A172 (cell line): Measurements from ENCODE around the gene ADARB2. TPM values are rescaled to one million over a fixed set of nuclear protein-coding genes. Genes with fewer than 3 reads are reported as not detected.

Experiments used
- DNase-seq: peaks from one replicate; pipeline ENCODE4 v3.0.0-alpha.2; 2015; ENCODE audit warnings: low spot score
- total RNA-seq: library from RNA; depleted of rRNA; stranded (reverse); fragments of >200 nt; shearing (Covaris generic); gene quantifications from 2 replicates; pipeline ENCODE4 v1.2.3, GENCODE V29; 2014

Gene ADARB2
- total RNA-seq, 1 experiment from 2014 or later: 1.2 TPM

- DNase-seq: no peak
These were observed 526.7 kb downstream of the ADARB2 start for GRCh38 chr10:1210667-1211066.

- DNase-seq: no peak
These were observed 527.9 kb downstream of the ADARB2 start for GRCh38 chr10:1209355-1209979.

GRCh38 chr10:1208366-1209311, 528.7 kb downstream of the ADARB2 start:
- no peak for DNase-seq

GRCh38 chr10:1206601-1207000, 530.7 kb downstream of the ADARB2 start:
- DNase-seq: no peak

GRCh38 chr10:1206101-1206500, 531.2 kb downstream of the ADARB2 start:
- no peak for DNase-seq

DNA sequence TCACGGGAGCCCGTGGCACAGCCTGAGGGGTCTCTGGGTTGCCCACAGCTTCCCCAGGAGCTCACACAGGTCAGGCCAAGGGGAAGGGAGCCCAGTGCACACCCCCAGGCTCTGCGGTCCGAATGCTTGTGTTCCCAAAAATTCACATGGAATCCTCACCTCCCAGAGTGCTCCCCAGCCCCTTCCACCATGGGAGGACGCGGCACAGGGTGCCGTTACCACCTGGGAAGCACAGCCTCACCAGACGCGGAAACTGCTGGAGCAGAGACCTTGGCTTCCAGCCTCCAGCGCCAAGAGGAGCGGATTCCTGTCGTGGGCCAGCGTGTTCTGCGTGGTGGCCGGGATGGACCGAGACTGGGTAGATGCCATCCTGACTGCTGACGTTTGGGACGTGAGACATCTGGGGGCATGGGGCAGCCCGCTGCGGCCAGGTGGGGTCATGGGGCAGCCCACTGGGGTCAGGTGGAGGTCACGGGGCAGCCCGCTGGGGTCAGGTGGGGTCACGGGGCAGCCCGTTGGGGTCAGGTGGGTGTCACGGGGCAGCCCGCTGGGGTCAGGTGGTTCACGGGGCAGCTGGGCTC, 531.8 kb downstream of the ADARB2 start:
- no peak for DNase-seq

GRCh38 chr10:1204434-1205326, 532.6 kb downstream of the ADARB2 start:
- no peak for DNase-seq

GRCh38 chr10:1203704-1204103, 533.6 kb downstream of the ADARB2 start:
- no peak for DNase-seq

DNA sequence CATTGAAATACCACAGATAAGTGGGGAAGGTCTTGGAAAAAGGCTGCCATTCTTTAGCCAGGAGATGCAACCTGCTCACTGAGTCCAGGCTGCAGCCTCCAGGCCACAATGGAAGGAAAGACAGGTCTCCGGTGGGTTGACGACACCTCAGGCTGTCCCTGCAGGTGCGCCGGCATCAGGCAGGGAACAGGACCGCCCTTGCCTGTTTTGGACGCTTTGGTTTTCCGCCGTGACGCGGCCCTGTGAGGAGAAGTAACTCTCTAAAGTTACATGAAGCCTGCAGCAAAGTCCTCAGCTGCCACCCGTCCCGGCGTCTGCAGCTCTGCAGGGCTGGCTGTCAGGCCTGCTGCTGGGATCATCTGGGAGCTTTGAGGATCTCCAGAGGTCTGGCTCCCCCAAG, 534.1 kb downstream of the ADARB2 start:
- no peak for DNase-seq

GRCh38 chr10:1202343-1202742, 535.0 kb downstream of the ADARB2 start:
- DNase-seq: peak; percentile 40

DNA sequence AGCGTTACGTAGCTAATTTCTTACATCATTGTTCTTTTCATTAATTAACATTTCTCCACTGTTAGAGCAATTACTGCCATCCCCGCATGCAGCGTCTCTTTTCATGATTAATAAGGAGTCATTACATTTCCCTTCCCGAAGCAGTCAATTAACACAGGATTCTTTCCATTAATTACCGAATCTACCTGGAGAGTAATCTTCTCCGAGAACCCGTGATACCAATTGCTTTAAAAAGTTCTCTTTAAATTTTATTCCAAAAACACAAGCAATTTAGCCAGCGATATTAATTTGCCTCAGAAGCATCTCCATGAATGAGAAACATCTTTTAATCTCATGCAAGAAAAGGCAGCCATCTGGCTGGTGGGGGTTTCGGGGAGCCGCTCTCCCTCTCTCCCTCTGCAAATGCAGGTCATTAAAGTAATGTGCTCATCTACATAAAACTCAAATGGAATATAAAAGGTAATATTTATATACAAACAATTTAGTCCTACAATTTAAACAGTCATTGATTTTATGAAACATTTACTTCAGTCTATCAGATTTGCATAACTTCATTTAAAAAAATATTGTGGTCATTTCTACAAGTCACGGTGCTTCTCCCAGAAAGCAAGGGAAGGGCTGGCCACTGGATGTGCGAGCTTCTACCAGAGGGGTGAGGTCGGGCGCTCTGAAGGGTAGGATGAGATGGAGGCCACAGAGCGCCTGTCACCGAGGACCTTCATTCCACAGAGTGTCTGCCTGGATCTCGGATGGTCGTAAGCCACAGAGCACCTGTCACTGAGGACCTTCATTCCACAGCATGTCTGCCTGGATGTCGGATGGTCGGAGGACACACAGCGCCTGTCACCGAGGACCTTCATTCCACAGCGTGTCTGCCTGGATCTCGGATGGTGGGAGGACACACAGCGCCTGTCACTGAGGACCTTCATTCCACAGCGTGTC, 536.2 kb downstream of the ADARB2 start:
- DNase-seq: no peak

DNA sequence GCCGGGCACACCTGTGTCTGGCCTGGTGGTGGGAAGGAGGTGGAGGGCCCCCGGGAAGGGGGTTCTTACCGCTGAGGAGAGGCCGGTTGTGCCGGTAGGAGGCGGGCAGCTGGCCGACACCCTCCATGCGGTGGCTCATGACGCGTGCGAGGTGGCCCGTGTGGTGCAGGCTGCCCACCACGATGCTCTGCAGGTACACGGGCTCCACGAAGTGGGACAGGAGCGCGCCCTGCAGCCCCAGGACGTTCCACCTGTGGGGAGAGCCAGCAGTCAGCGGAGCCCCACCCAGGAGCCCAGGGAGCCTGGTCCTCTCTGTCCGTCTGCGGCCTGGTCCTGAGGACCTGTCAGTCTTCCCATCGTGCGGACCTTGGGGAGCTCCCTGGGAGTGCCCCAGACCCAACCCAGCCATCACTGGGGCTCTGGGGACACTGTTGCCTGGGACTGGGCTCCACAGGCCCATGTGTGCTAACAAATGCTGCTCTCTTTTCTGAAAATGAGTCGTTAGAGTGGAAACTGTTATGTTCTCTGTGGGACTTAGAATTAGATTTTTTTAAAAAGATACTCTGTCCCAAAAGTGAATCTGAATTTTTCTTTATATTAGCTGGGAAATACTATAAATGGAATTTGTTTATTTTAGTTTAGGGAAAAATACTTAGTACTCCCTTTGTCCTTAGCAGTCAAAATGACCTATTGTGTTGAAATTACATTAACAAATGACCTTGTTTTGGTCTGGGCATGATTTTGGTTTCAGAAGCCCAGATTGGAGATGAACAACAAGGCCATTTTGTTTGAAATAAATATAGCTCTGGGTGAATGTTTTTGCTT, 537.2 kb downstream of the ADARB2 start:
- no peak for DNase-seq

DNA sequence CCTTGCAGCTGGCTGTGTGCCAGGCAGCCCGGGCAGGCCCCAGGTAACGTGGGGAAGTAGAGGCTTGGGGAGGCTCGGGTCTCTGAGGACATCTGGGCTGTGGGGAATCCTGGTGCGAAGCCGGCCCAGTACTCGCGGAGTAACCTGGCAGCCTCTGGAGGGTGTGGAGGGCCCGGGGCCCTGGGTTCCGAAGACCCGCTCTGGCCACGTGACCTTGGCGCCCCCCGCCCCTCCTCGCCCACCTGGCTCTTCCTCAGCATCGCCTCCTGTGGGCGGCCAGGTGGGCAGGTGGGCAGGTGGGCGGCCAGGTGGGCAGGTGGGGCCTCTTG, 538.0 kb downstream of the ADARB2 start:
- DNase-seq: no peak

- DNase-seq: no peak
These were observed 538.6 kb downstream of the ADARB2 start for GRCh38 chr10:1198453-1199344.

DNA sequence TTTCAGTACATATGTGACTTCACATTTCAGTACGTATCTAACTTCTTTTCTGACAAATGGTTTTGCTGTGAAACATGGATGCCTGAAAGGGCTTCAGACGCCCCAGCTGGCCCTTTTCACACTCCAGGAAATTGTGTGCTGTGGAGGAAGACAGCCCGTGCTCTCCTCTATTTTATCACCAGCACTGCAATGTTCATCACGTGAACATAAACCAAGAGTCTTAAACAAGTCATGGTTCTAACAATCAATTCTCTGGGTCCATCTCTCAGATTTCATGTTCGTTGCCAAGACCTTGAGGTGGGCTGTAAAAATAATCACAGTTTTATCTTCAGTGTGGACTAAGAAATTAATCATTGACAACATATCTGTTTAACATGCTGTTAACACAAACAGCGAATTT, 539.9 kb downstream of the ADARB2 start:
- DNase-seq: no peak

DNA sequence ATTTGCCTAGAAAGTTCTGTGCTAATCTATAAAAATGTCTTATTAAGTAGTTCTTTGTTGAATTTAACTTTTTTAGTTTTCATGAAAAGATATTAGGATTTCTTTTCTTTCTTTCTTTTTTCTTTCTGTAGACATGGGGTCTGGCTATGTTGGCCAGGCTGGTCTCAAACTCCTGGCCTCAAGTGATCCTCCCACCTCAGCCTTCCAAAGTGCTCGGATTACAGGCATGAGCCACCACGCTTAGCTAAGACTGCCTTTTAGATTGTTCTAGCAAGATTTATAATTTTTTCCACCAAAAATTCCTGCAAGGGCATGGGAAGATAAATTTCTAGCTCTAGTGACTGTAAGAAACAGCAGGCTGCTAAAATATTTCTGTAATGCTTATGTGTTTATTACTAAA, 540.7 kb downstream of the ADARB2 start:
- DNase-seq: no peak

- no peak for DNase-seq
These were observed 541.5 kb downstream of the ADARB2 start for GRCh38 chr10:1195828-1196227.

GRCh38 chr10:1194161-1194560, 543.2 kb downstream of the ADARB2 start:
- no peak for DNase-seq

GRCh38 chr10:1193561-1193960, 543.8 kb downstream of the ADARB2 start:
- no peak for DNase-seq
